Esophagus (tissue), 2 donors: ENCODE data around the gene MOCS2. TPM values are rescaled to one million over a fixed set of nuclear protein-coding genes. Genes with fewer than 3 reads are reported as not detected.

ENCODE experiments used
- H3K27ac ChIP-seq, 2 donors: one replicate each; pipeline ENCODE4 v1.5.1; 2013; ENCODE audit warnings: low read depth in 2 of 2, mild to moderate bottlenecking in 2 of 2, inconsistent platforms in 1 of 2, low read length in 1 of 2, moderate library complexity in 1 of 2
- H3K27me3 ChIP-seq, 2 donors: one replicate each; pipeline ENCODE4 v1.6.1; 2013; ENCODE audit warnings: low read length in 2 of 2, control low read depth in 1 of 2, mild to moderate bottlenecking in 1 of 2; ENCODE audit not compliant: insufficient read depth in 2 of 2, control insufficient read depth in 1 of 2
- H3K36me3 ChIP-seq, 2 donors: one replicate each; pipeline ENCODE4 v1.6.1; 2013; ENCODE audit warnings: low read length in 1 of 2; ENCODE audit not compliant: control insufficient read depth in 2 of 2, insufficient read depth in 2 of 2
- H3K4me1 ChIP-seq, 2 donors: one replicate each; pipeline ENCODE4 v1.6.1; 2013; ENCODE audit warnings: low read length in 1 of 2; ENCODE audit not compliant: control insufficient read depth in 2 of 2, insufficient read depth in 2 of 2
- H3K4me3 ChIP-seq, 2 donors: one replicate each; pipeline ENCODE4 v1.5.1; 2013; ENCODE audit warnings: low read length in 2 of 2, mild to moderate bottlenecking in 2 of 2, low read depth in 1 of 2, moderate library complexity in 1 of 2
- H3K9me3 ChIP-seq, 2 donors: one replicate each; pipeline ENCODE4 v1.6.1; 2013; ENCODE audit warnings: mild to moderate bottlenecking in 2 of 2, low read depth in 1 of 2, low read length in 1 of 2, moderate library complexity in 1 of 2; ENCODE audit not compliant: control insufficient read depth in 2 of 2, insufficient read depth in 1 of 2
- WGBS, 2 donors: extraction: QIAGEN DNeasy Blood & Tissue Kit; methylation state at CpG; one replicate each; pipeline ENCODE4 v1.1.7; 2013; 5-methylcytosine and 5-hydroxymethylcytosine counted together
- polyA plus RNA-seq, 2 donors: library from polyadenylated mRNA; stranded (reverse); fragments of 200-250 nt; gene quantifications; one replicate each; pipeline ENCODE4 v1.2.3, GENCODE V29; 2013
- donor health status: healthy with polysubstance abuse.
- donor health status: Bipolar disorder and iron deficiency.

MOCS2 gene
- polyA plus RNA-seq, 2 donors = 29.6 to 55.2 TPM

GRCh38 chr5:53099546-53099945 is 10.0 kb downstream of the MOCS2 start:
- Histone ChIP-seq H3K4me1 (no peaks in the 10 kb centered on the region), H3K27ac (no peak overlapping the region), H3K4me3 (no peak overlapping the region), H3K27me3 (no peaks in the 10 kb centered on the region), H3K36me3 (peaks cover 6 to 9% of the 10 kb centered on the region in 2 donors), H3K9me3 (no peaks in the 10 kb centered on the region)
- 53 to 57% methylated on average over 2 of the region's 2 CpGs for WGBS, 2 donors

GRCh38 chr5:53095931-53096525 is 13.5 kb downstream of the MOCS2 start:
- Histone ChIP-seq H3K27ac (no peak overlapping the region), H3K27me3 (no peaks in the 10 kb centered on the region)
- WGBS, 2 donors = 14 to 17% methylated on average over 3 of the region's 3 CpGs

GRCh38 chr5:53095217-53095616 is 14.3 kb downstream of the MOCS2 start:
- WGBS, 2 donors = 85 to 92% methylated on average over 7 of the region's 7 CpGs
- H3K27ac ChIP-seq = no peak overlapping the region
- peaks cover 7 to 9% of the 10 kb centered on the region in 2 donors for H3K36me3 ChIP-seq
- no peaks in the 10 kb centered on the region for H3K4me1 ChIP-seq
- H3K27me3 ChIP-seq = no peaks in the 10 kb centered on the region
- H3K4me3 ChIP-seq = no peak overlapping the region
- H3K9me3 ChIP-seq = no peaks in the 10 kb centered on the region

More at GRCh38 chr5:53095931-53096525, 13.5 kb downstream of the MOCS2 start:
- Histone ChIP-seq H3K9me3 (no peaks in the 10 kb centered on the region), H3K4me1 (no peaks in the 10 kb centered on the region), H3K36me3 (peaks cover 6 to 9% of the 10 kb centered on the region in 2 donors), H3K4me3 (no peak overlapping the region)

GRCh38 chr5:53092242-53092641 is 17.3 kb downstream of the MOCS2 start:
- no peaks in the 10 kb centered on the region for H3K4me1 ChIP-seq
- 63 to 65% methylated on average over 2 of the region's 2 CpGs for WGBS, 2 donors
- H3K9me3 ChIP-seq = no peaks in the 10 kb centered on the region
- H3K27ac ChIP-seq = no peak overlapping the region
- H3K36me3 ChIP-seq = peaks cover 4 to 8% of the 10 kb centered on the region in 2 donors
- H3K4me3 ChIP-seq = no peak overlapping the region
- H3K27me3 ChIP-seq = no peaks in the 10 kb centered on the region

- Histone ChIP-seq H3K9me3 (no peaks in the 10 kb centered on the region), H3K36me3 (peaks cover 3 to 5% of the 10 kb centered on the region in 2 donors), H3K27me3 (no peaks in the 10 kb centered on the region), H3K4me3 (no peak overlapping the region), H3K4me1 (no peaks in the 10 kb centered on the region), H3K27ac (no peak overlapping the region)
- 77 to 91% methylated on average over 2 of the region's 2 CpGs for WGBS, 2 donors
Measured at GRCh38 chr5:53091289-53091688, 18.3 kb downstream of the MOCS2 start.

GRCh38 chr5:53090229-53090628 is 19.3 kb downstream of the MOCS2 start:
- peaks cover 3 to 4% of the 10 kb centered on the region in 2 donors for H3K36me3 ChIP-seq
- no peak overlapping the region for H3K27ac ChIP-seq
- H3K27me3 ChIP-seq = no peaks in the 10 kb centered on the region
- H3K4me1 ChIP-seq = no peaks in the 10 kb centered on the region
- H3K9me3 ChIP-seq = no peaks in the 10 kb centered on the region
- WGBS, 2 donors = 82 to 83% methylated on average over 5 of the region's 5 CpGs
- no peak overlapping the region for H3K4me3 ChIP-seq

- H3K9me3 ChIP-seq = no peaks in the 10 kb centered on the region
- WGBS, 2 donors = 79 to 81% methylated on average over 4 of the region's 4 CpGs
- H3K4me3 ChIP-seq = no peak overlapping the region
- no peak overlapping the region for H3K27ac ChIP-seq
- peaks cover 3% of the 10 kb centered on the region in 2 donors for H3K36me3 ChIP-seq
- H3K4me1 ChIP-seq = no peaks in the 10 kb centered on the region
- no peaks in the 10 kb centered on the region for H3K27me3 ChIP-seq
Measured at GRCh38 chr5:53089481-53089991, 20.0 kb downstream of the MOCS2 start.

- Histone ChIP-seq H3K27ac (no peak overlapping the region), H3K4me1 (no peaks in the 10 kb centered on the region), H3K9me3 (no peaks in the 10 kb centered on the region), H3K27me3 (no peaks in the 10 kb centered on the region), H3K36me3 (peaks cover 3 to 8% of the 10 kb centered on the region in 2 donors), H3K4me3 (no peak overlapping the region)
- WGBS, 2 donors = 94 to 100% methylated on average over 1 of the region's 1 CpG
Measured at GRCh38 chr5:53087621-53088121, 21.9 kb downstream of the MOCS2 start.

GRCh38 chr5:53087171-53087570 is 22.4 kb downstream of the MOCS2 start:
- Histone ChIP-seq H3K27me3 (no peaks in the 10 kb centered on the region), H3K36me3 (peaks cover 3 to 8% of the 10 kb centered on the region in 2 donors), H3K4me1 (no peaks in the 10 kb centered on the region), H3K4me3 (no peak overlapping the region), H3K27ac (no peak overlapping the region), H3K9me3 (no peaks in the 10 kb centered on the region)
- WGBS, 2 donors = 93 to 100% methylated on average over 1 of the region's 1 CpG
